H1 (cell line): Measurements from ENCODE around the gene NOVA1. TPM values are rescaled to one million over a fixed set of nuclear protein-coding genes. Genes with fewer than 3 reads are reported as not detected.

Source experiments
- CTCF ChIA-PET: fragments of 300-600 bp; sonication (Branson Sonifier 250); formaldehyde crosslinking; loops from one replicate; lab custom pipeline; 2021; ENCODE audit not compliant: partially characterized antibody; lab: Charles Lee
- POLR2A ChIA-PET: fragments of 300-600 bp; sonication (Branson Sonifier 250); formaldehyde crosslinking; loops from one replicate; lab custom pipeline; 2021; ENCODE audit warnings: inconsistent platforms; ENCODE audit not compliant: partially characterized antibody; lab: Charles Lee
- DNase-seq, 2 experiments: peaks; one replicate each; pipeline versions ENCODE4 v3.0.0 to v3.0.0-alpha.2; 2010 to 2022; ENCODE audit warnings: low spot score in 2 of 2, low read depth in 1 of 2, mixed read lengths in 1 of 2
- FAIRE-seq: peaks from 2 replicates; lab custom pipeline; 2011; peaks lifted over from hg19 to GRCh38; lab: Jason Lieb, UNC
- H2AFZ ChIP-seq: 2 replicates; pipeline ENCODE4 v1.8.1; 2012; ENCODE audit warnings: low read length, inconsistent platforms
- H2AK5ac ChIP-seq: 2 replicates; pipeline ENCODE4 v1.6.1; 2013; ENCODE audit warnings: low read depth, low read length
- H2BK120ac ChIP-seq: replicated peaks from 2 replicates; pipeline ENCODE3; 2013; ENCODE audit warnings: low read depth, low read length, inconsistent platforms
- H2BK12ac ChIP-seq: 2 replicates; pipeline ENCODE4 v1.6.1; 2013; ENCODE audit warnings: low read depth, low read length
- H2BK15ac ChIP-seq: 2 replicates; pipeline ENCODE4 v1.6.1; 2013; ENCODE audit warnings: low read length
- H2BK20ac ChIP-seq: 2 replicates; pipeline ENCODE4 v1.6.1; 2013; ENCODE audit warnings: low read length
- H2BK5ac ChIP-seq: 2 replicates; pipeline ENCODE4 v1.6.1; 2013; ENCODE audit warnings: low read depth, low read length
- H3K14ac ChIP-seq: 2 replicates; pipeline ENCODE4 v1.6.1; 2013; ENCODE audit warnings: inconsistent platforms; ENCODE audit not compliant: insufficient read length
- H3K18ac ChIP-seq: 2 replicates; pipeline ENCODE4 v1.6.1; 2013; ENCODE audit warnings: low read length; ENCODE audit errors: extremely low read depth
- H3K23ac ChIP-seq: 2 replicates; pipeline ENCODE4 v1.6.1; 2013; ENCODE audit warnings: inconsistent platforms; ENCODE audit not compliant: insufficient read length
- H3K23me2 ChIP-seq: 2 replicates; pipeline ENCODE4 v1.6.1; 2013; ENCODE audit warnings: low read depth, low read length
- H3K27ac ChIP-seq: 2 replicates; pipeline ENCODE4 v1.6.1; 2011; ENCODE audit warnings: low read depth, low read length, inconsistent platforms
- H3K27me3 ChIP-seq, 4 experiments: replicated peaks in 1 of 4; 1 replicate in 1 of 4; 2 replicates in 3 of 4; pipeline versions ENCODE4 v1.6.1 to v1.8.1; 2011 to 2013; ENCODE audit warnings: low read length in 3 of 4, mild to moderate bottlenecking in 3 of 4, inconsistent platforms in 2 of 4, mixed read lengths in 2 of 4, moderate library complexity in 1 of 4; ENCODE audit not compliant: control insufficient read depth in 3 of 4, insufficient read depth in 3 of 4; ENCODE audit errors: extremely low read depth in 1 of 4
- H3K36me3 ChIP-seq, 4 experiments: 2 replicates each; pipeline versions ENCODE4 v1.6.1 to v1.8.1; 2011 to 2013; ENCODE audit warnings: mild to moderate bottlenecking in 4 of 4, low read length in 3 of 4, moderate library complexity in 2 of 4, control low read depth in 1 of 4, inconsistent platforms in 1 of 4; ENCODE audit not compliant: insufficient read depth in 4 of 4, control insufficient read depth in 2 of 4
- H3K4ac ChIP-seq: replicated peaks from 2 replicates; pipeline ENCODE3; 2013; ENCODE audit warnings: low read length, low read depth, mixed read lengths, inconsistent platforms; ENCODE audit not compliant: insufficient read length
- H3K4me1 ChIP-seq, 4 experiments: replicated peaks in 1 of 4; 1 replicate in 1 of 4; 2 replicates in 3 of 4; pipeline versions ENCODE4 v1.6.1 to v1.8.1; 2011 to 2013; ENCODE audit warnings: low read length in 3 of 4, inconsistent platforms in 2 of 4, mixed read lengths in 1 of 4; ENCODE audit not compliant: insufficient read depth in 4 of 4, control insufficient read depth in 3 of 4
- H3K4me2 ChIP-seq, 2 experiments: 2 replicates each; pipeline versions ENCODE4 v1.6.1 to v1.8.1; 2011 to 2013; ENCODE audit warnings: low read depth in 2 of 2, low read length in 2 of 2, control low read depth in 1 of 2, inconsistent platforms in 1 of 2, mild to moderate bottlenecking in 1 of 2; ENCODE audit not compliant: insufficient read depth in 1 of 2
- H3K4me3 ChIP-seq, 4 experiments: fragments of 200-600, 300-600 bp in 1 of 4; sonication (generic), shearing (Covaris generic), sonication (Bioruptor Twin) in 1 of 4; 2 replicates each; pipeline versions ENCODE4 v1.5.1 to v1.8.1; 2011 to 2016; ENCODE audit warnings: low read length in 4 of 4, low read depth in 3 of 4, control low read depth in 2 of 4, inconsistent platforms in 2 of 4, mild to moderate bottlenecking in 2 of 4, mixed read lengths in 1 of 4, moderate library complexity in 1 of 4; ENCODE audit not compliant: insufficient read depth in 2 of 4; ENCODE audit errors: extremely low read depth in 1 of 4
- H3K56ac ChIP-seq: replicated peaks from 2 replicates; pipeline ENCODE3; 2013; ENCODE audit warnings: low read depth, mild to moderate bottlenecking, mixed read lengths, low read length, inconsistent platforms; ENCODE audit not compliant: insufficient read length
- H3K79me1 ChIP-seq: 2 replicates; pipeline ENCODE4 v1.6.1; 2013; ENCODE audit warnings: low read depth, low read length, control low read depth
- H3K79me2 ChIP-seq, 2 experiments: 2 replicates each; pipeline versions ENCODE4 v1.6.1 to v1.8.1; 2012 to 2013; ENCODE audit warnings: low read length in 2 of 2, mild to moderate bottlenecking in 2 of 2, inconsistent platforms in 1 of 2; ENCODE audit not compliant: insufficient read depth in 2 of 2, control insufficient read depth in 1 of 2
- H3K9ac ChIP-seq, 4 experiments: replicated peaks in 1 of 4; 1 replicate in 1 of 4; 2 replicates in 3 of 4; pipeline versions ENCODE4 v1.6.1 to v1.8.1; 2011 to 2013; ENCODE audit warnings: low read depth in 3 of 4, low read length in 3 of 4, control low read depth in 2 of 4, mild to moderate bottlenecking in 2 of 4, moderate library complexity in 2 of 4, inconsistent platforms in 1 of 4; ENCODE audit errors: extremely low read depth in 1 of 4
- H3K9me3 ChIP-seq, 2 experiments: 2 replicates each; pipeline versions ENCODE4 v1.6.1 to v1.8.1; 2012 to 2013; ENCODE audit warnings: mild to moderate bottlenecking in 2 of 2, moderate library complexity in 2 of 2, control low read depth in 1 of 2, inconsistent platforms in 1 of 2, low read depth in 1 of 2, low read length in 1 of 2, mixed read lengths in 1 of 2; ENCODE audit not compliant: insufficient read depth in 2 of 2
- H4K20me1 ChIP-seq, 2 experiments: replicated peaks in 1 of 2; 2 replicates each; pipeline versions ENCODE3 to v1.8.1; 2011 to 2013; ENCODE audit warnings: inconsistent platforms in 2 of 2, low read length in 2 of 2, mild to moderate bottlenecking in 1 of 2; ENCODE audit not compliant: insufficient read depth in 2 of 2, control insufficient read depth in 1 of 2
- H4K5ac ChIP-seq: 2 replicates; pipeline ENCODE4 v1.6.1; 2013; ENCODE audit warnings: low read length, low read depth, mixed read lengths, inconsistent platforms; ENCODE audit not compliant: insufficient read length
- H4K8ac ChIP-seq: 2 replicates; pipeline ENCODE4 v1.8.0; 2013; ENCODE audit warnings: mild to moderate bottlenecking, moderate library complexity, low read length, inconsistent platforms; ENCODE audit not compliant: insufficient read depth; ENCODE audit errors: extremely low read depth
- H4K91ac ChIP-seq: replicated peaks from 2 replicates; pipeline ENCODE3; 2013; ENCODE audit warnings: low read length, mixed read lengths, inconsistent platforms; ENCODE audit not compliant: insufficient read length
- BACH1 ChIP-seq: IDR thresholded peaks from 2 replicates; pipeline ENCODE4 v1.6.1; 2012; ENCODE audit warnings: low read length, improper control_type of control experiment
- CBX5 ChIP-seq: fragments of 300-800, 300-1000 bp; sonication (generic); IDR thresholded peaks from 2 replicates; pipeline ENCODE4 v1.7.1; 2016; ENCODE audit warnings: antibody characterized with exemption, low read length, low read depth
- CHD1 ChIP-seq: IDR thresholded peaks from 2 replicates; pipeline ENCODE4 v1.6.1; 2012; ENCODE audit warnings: low read depth, low read length, improper control_type of control experiment
- EZH2 ChIP-seq: fragments of 200-600 bp; sonication (generic); IDR thresholded peaks from 2 replicates; pipeline ENCODE4 v1.7.1; 2012; ENCODE audit warnings: low read depth, mild to moderate bottlenecking, moderate library complexity, low read length, inconsistent platforms; ENCODE audit not compliant: severe bottlenecking
- GTF2F1 ChIP-seq: IDR thresholded peaks from 2 replicates; pipeline ENCODE4 v1.6.1; 2012; ENCODE audit warnings: low read depth, low read length, improper control_type of control experiment, borderline replicate concordance
- HDAC2 ChIP-seq, 2 experiments: fragments of 300-600 bp in 1 of 2; sonication (generic) in 1 of 2; IDR thresholded peaks; 2 replicates each; pipeline ENCODE4 v1.6.1; 2011 to 2012; ENCODE audit warnings: low read depth in 2 of 2, low read length in 2 of 2, mild to moderate bottlenecking in 2 of 2, moderate library complexity in 2 of 2, borderline replicate concordance in 1 of 2, inconsistent platforms in 1 of 2
- JUND ChIP-seq: IDR thresholded peaks from 2 replicates; pipeline ENCODE4 v1.6.1; 2011; ENCODE audit warnings: mild to moderate bottlenecking, improper control_type of control experiment, low read length
- MAFK ChIP-seq: IDR thresholded peaks from 2 replicates; pipeline ENCODE4 v1.6.1; 2012; ENCODE audit warnings: low read depth, mild to moderate bottlenecking, improper control_type of control experiment, low read length
- POLR2A ChIP-seq, 2 experiments: IDR thresholded peaks; 1 replicate in 1 of 2; 2 replicates in 1 of 2; pipeline ENCODE4 v1.6.1; 2011; ENCODE audit warnings: low read depth in 2 of 2, low read length in 2 of 2, mild to moderate bottlenecking in 2 of 2; ENCODE audit errors: control extremely low read depth in 1 of 2
- POU5F1 ChIP-seq: IDR thresholded peaks from 2 replicates; pipeline ENCODE4 v1.6.1; 2011; ENCODE audit warnings: low read depth, mild to moderate bottlenecking, low read length, moderate library complexity
- SAP30 ChIP-seq: fragments of 300-600 bp; sonication (generic); IDR thresholded peaks from 2 replicates; pipeline ENCODE4 v1.7.1; 2012; ENCODE audit warnings: low read length, moderate library complexity, mild to moderate bottlenecking, inconsistent platforms; ENCODE audit not compliant: insufficient read depth, insufficient replicate concordance
- SIX5 ChIP-seq: IDR thresholded peaks from 2 replicates; pipeline ENCODE4 v1.6.1; 2011; ENCODE audit warnings: mild to moderate bottlenecking, low read depth, low read length
- SP4 ChIP-seq: IDR thresholded peaks from 2 replicates; pipeline ENCODE4 v1.6.1; 2012; ENCODE audit warnings: low read length, inconsistent platforms
- TCF12 ChIP-seq: IDR thresholded peaks from 2 replicates; pipeline ENCODE4 v1.6.1; 2011; ENCODE audit warnings: low read depth, mild to moderate bottlenecking, low read length
- WGBS, 2 experiments: shearing (Covaris generic) in 1 of 2; methylation state at CpG; one replicate each; pipeline versions ENCODE4 v1.1.6 to v1.1.7; 2013 to 2015; ENCODE audit warnings: low lambda C conversion rate in 2 of 2, mixed read lengths in 2 of 2, inconsistent platforms in 1 of 2, low coverage in 1 of 2, missing lambda C conversion rate in 1 of 2; ENCODE audit not compliant: insufficient replicate concordance in 2 of 2, insufficient coverage in 1 of 2, insufficient read length in 1 of 2; ENCODE audit errors: extremely low coverage in 1 of 2, missing lambda C conversion rate in 1 of 2; 5-methylcytosine and 5-hydroxymethylcytosine counted together
- polyA plus RNA-seq, 7 experiments: library from polyadenylated mRNA; depleted of rRNA in 3 of 7; stranded (reverse) in 5 of 7; unstranded in 2 of 7; fragments of >200 nt in 5 of 7; fragments of 200-250 nt in 2 of 7; gene quantifications; 1 replicate in 5 of 7; 2 replicates in 1 of 7; 4 replicates in 1 of 7; pipeline versions ENCODE4 v1.2.1 to v1.2.3, GENCODE V29; 2011 to 2013; ENCODE audit warnings: missing spikeins in 2 of 7, mixed read lengths in 2 of 7
- total RNA-seq: library from RNA; stranded (reverse); fragmentation: NEBNext Ultra II Directional; extraction: Animal tissue kit (Norgen Biotek cat#: 25700); gene quantifications from 2 replicates; pipeline ENCODE4 v1.2.1, GENCODE V29; 2021
- TF ChIP-seq, protein P1 (sequence below): IDR thresholded peaks from 2 replicates; pipeline ENCODE4 v1.6.1; 2012; ENCODE audit warnings: inconsistent platforms

NOVA1 gene
- total and polyA plus RNA-seq, 2 of the 8 experiments (the other 6 are each of a cell fraction or from before 2014, with no cell fraction given): 6.8 to 12.7 TPM

DNA sequence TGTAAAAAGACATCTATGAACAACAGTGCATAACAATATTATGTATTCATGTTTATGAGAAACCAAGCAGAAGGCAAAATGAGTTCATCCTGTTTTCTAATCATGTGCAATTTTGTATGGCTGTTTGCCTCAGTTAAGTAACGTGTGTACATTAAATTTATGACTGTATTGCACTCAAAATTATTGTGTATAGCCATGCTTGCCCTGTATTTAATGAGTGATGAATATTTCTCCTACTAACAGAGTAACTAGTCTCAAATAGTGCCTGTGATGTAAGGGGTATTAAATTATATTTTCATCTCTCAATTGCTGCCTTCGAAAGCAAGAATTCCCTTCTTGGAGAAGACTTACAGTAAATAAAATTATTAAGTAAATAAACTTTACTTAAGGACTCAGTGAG, 154.2 kb downstream of the NOVA1 start:
- no peak overlapping the region for H3K4me3 ChIP-seq
- no peak overlapping the region for H3K4me2 ChIP-seq
- ChIA-PET CTCF (no interaction called here), POLR2A (no interaction called here)
- H4K20me1 ChIP-seq: no peaks in the 10 kb centered on the region
- H3K9me3 ChIP-seq: no peaks in the 10 kb centered on the region
- H3K79me2 ChIP-seq: no peaks in the 10 kb centered on the region
- H2BK5ac ChIP-seq: no peak overlapping the region
- H3K4ac ChIP-seq: no peak overlapping the region
- H3K56ac ChIP-seq: no peak overlapping the region
- H3K9ac ChIP-seq: no peak overlapping the region
- H2BK120ac ChIP-seq: no peak overlapping the region
- no peak overlapping the region for H3K23ac ChIP-seq
- no peak overlapping the region for H3K18ac ChIP-seq
- no peak overlapping the region for H2AK5ac ChIP-seq
- no peaks in the 10 kb centered on the region for H3K79me1 ChIP-seq
- no peak overlapping the region for H2BK20ac ChIP-seq
- no peak overlapping the region for H4K5ac ChIP-seq
- 0 out of 7 replicates have a peak, but pooled peaks cover 0 to 2% (median 0%) of the 10 kb centered on the region in 4 experiments for H3K4me1 ChIP-seq
- FAIRE-seq (no peak), DNase-seq (no peak)
- 94% methylated on average over 2 of the region's 2 CpGs; no CpG with 5 or more reads in 1 of the 2 experiments for WGBS, 2 experiments
- no peak overlapping the region for H2BK12ac ChIP-seq
- no peaks in the 10 kb centered on the region for H3K27me3 ChIP-seq
- no peak overlapping the region for H2AFZ ChIP-seq
- no peaks in the 10 kb centered on the region for H3K23me2 ChIP-seq
- H3K14ac ChIP-seq: no peak overlapping the region
- H4K91ac ChIP-seq: no peak overlapping the region
- no peak overlapping the region for H3K27ac ChIP-seq
- H2BK15ac ChIP-seq: no peak overlapping the region
- no peak overlapping the region for H4K8ac ChIP-seq
- no peaks in the 10 kb centered on the region for H3K36me3 ChIP-seq
- TF ChIP-seq EZH2: no peak
- no peak for TF ChIP-seq HDAC2 (IDR thresholded peaks at IDR 0.05; ENCODE audit: borderline replicate concordance in 1 of 2, low read depth in 2 of 2, low read length in 2 of 2)
- TF ChIP-seq MAFK: no peak
- TF ChIP-seq SP4: no peak
- TF ChIP-seq SAP30: no peak
- TF ChIP-seq CBX5: no peak
- TF ChIP-seq JUND: no peak
- TF ChIP-seq CHD1: no peak
- no peak for TF ChIP-seq GTF2F1
- TF ChIP-seq, protein P1, sequence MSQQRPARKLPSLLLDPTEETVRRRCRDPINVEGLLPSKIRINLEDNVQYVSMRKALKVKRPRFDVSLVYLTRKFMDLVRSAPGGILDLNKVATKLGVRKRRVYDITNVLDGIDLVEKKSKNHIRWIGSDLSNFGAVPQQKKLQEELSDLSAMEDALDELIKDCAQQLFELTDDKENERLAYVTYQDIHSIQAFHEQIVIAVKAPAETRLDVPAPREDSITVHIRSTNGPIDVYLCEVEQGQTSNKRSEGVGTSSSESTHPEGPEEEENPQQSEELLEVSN: no peak
- no peak for TF ChIP-seq POU5F1
- TF ChIP-seq POLR2A (IDR thresholded peaks at IDR 0.05; ENCODE audit: control extremely low read depth in 1 of 2, low read depth in 2 of 2, low read length in 2 of 2): no peak
- no peak for TF ChIP-seq SIX5
- no peak for TF ChIP-seq TCF12
- no peak for TF ChIP-seq BACH1
